Measurements from ENCODE around the gene ADM5.

DNA sequence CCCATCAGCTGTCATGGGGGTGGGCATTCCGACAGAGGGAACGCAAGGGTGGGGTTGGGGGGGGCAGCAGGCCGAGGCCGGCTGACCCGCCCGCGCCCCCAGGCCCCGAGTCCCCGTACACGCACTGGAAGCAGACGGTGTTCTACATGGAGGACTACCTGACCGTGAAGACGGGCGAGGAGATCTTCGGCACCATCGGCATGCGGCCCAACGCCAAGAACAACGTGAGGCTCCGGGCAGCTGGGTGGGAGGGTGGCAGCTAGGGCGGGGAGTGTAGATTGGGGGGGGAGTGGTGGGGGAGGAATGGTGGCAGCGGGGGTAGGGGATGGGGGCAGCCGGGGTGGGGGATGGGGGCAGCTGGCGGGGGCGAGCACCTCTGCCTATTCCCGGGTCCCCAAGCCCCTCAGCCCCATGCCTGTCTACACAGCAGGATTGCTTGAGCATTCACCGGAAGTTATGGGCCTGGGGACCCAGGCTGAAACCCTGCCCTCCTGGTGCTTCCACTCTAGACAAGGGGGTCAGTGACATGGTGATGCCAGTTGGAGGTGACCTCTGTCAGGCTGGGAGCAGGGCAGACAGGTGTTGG, 2.8 kb upstream of the ADM5 start:
- TF ChIP-seq, protein P1, sequence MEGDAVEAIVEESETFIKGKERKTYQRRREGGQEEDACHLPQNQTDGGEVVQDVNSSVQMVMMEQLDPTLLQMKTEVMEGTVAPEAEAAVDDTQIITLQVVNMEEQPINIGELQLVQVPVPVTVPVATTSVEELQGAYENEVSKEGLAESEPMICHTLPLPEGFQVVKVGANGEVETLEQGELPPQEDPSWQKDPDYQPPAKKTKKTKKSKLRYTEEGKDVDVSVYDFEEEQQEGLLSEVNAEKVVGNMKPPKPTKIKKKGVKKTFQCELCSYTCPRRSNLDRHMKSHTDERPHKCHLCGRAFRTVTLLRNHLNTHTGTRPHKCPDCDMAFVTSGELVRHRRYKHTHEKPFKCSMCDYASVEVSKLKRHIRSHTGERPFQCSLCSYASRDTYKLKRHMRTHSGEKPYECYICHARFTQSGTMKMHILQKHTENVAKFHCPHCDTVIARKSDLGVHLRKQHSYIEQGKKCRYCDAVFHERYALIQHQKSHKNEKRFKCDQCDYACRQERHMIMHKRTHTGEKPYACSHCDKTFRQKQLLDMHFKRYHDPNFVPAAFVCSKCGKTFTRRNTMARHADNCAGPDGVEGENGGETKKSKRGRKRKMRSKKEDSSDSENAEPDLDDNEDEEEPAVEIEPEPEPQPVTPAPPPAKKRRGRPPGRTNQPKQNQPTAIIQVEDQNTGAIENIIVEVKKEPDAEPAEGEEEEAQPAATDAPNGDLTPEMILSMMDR (IDR thresholded peaks at IDR 0.05): no peak
- no peak for TF ChIP-seq POLR2A (IDR thresholded peaks at IDR 0.05)

Measured in right lobe of liver (tissue), 4 donors.